NCI-H446 (cell line): ENCODE data around the gene KCTD20.

ENCODE experiments used
- DNase-seq, 2 experiments: peaks; one replicate each; lab custom pipeline; 2025; lab: John Stamatoyannopoulos, UW

The KCTD20 gene

DNA sequence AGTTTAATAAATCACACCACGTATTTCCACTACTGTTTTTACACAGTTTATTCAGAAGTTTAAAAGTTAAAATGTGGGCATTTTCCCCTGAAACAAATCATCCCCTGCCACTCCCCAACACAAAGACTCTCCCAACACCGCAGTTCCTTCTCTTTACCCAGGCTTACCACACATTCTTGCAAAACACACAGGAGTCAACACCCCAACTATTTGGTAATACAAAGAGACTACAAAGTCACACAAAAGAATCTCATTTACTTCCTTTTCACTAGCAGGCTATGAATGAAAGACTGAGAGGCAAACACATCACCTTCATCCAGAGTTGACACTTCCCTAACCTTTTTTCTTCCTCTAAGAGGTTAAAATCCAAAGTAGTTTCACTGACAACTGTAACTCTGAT lies 51.1 kb downstream of the KCTD20 start:
- DNase-seq: no peak

GRCh38 chr6:36495086-36495485 lies 52.3 kb downstream of the KCTD20 start:
- no peak for DNase-seq

- DNase-seq: no peak
These were observed 57.1 kb downstream of the KCTD20 start for GRCh38 chr6:36499918-36500317.

GRCh38 chr6:36501686-36502085 lies 58.9 kb downstream of the KCTD20 start:
- no peak for DNase-seq

DNA sequence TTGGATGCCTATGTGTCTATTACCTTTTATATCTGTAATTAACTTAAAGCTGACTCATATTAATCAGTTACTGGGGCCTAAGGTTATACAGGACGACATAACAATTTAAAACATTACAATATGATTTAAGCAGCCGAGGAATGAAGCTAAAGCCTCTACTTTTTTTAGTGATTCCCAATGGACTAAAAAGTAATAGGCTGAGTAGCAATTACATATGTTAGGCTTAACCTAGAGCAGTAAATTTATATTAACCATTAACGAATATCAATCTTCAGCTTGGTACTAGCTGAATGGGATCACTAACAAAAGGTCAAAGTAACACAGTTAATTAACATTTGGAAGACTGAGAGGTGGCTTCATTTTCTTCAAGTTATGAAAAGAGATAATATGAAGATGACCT lies 61.4 kb downstream of the KCTD20 start:
- no peak for DNase-seq

DNA sequence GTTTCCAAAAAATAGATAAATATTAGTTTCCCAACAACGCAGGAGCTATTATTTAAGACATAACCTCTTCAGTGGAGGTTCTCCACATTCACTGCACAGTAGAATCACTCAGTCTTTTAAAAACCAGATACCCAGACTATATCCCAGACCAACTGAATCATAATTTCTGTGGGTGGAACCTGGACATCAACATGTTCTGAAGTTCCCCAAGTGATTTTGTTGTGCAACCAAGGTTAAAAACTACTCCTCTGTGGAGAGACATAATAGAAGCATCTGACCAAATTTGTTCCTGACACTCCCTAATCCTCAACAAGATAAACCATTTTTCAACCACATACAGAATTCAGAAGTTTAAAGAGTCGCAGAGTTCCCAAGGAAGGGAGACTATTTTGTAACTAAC lies 62.2 kb downstream of the KCTD20 start:
- DNase-seq: no peak

GRCh38 chr6:36505744-36506534 lies 63.1 kb downstream of the KCTD20 start:
- DNase-seq: no peak

- no peak for DNase-seq
These were observed 63.8 kb downstream of the KCTD20 start for GRCh38 chr6:36506611-36507010.

- no peak for DNase-seq
These were observed 65.7 kb downstream of the KCTD20 start for GRCh38 chr6:36508532-36508931.

DNA sequence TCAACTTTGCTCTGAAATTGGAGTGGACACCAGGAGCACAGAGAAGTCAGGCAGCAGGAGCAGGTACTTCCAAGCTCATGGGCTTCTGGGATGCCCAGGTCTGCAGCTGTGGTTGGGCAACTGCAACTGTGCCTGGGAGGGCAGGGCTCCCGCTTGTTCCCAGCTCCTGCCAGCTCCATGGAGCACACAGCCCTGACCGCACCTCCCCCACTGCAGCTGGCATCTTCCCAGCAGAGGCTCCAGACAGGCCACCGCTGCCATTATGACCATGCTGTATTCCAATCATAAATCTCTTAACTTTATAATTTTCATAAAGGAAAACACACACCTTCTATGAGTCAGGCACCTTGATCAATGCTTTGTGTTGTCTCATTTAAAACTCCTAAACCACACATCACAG lies 67.6 kb downstream of the KCTD20 start:
- no peak for DNase-seq

GRCh38 chr6:36514554-36515456 lies 72.0 kb downstream of the KCTD20 start:
- no peak for DNase-seq

DNA sequence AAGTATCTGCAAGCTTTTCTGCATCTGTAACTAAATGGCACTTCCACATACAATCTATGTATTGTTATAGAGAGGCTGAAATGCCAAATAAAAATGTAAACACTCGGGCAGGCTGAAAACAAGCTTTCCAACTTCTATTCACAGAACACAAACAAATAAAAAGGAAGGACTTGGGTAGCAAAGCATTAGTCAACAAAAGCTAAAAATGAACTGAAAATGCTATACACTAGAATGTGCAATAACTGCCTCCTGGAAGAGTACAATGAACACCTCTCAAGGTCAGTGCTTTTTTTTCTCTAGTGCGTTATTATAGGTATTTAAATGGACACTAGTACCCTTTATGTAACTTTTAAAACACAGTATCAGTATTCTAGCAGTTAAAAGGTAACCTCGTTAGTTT lies 73.0 kb downstream of the KCTD20 start:
- no peak for DNase-seq

- no peak for DNase-seq
These were observed 73.8 kb downstream of the KCTD20 start for GRCh38 chr6:36516559-36516958.

DNA sequence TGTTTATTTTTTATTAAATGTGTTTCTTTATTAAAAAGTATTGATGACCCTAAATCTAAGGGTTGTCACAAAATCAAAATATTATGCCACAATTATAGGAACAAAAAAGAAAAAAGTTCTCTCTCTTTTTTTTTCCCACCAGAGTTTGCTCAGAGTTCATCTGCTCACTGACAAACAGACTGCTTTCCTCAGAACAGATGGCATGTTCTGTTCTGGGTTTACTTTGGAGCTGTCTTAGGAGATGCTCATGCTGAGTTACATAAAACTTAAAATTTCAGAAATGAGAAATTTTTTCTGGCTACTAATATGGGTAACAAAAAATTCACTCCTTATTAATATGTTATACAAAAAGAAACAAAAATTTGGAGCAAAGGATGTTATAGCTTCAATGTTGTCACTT lies 74.2 kb downstream of the KCTD20 start:
- no peak for DNase-seq

- no peak for DNase-seq
These were observed 74.6 kb downstream of the KCTD20 start for GRCh38 chr6:36517408-36517807.

DNA sequence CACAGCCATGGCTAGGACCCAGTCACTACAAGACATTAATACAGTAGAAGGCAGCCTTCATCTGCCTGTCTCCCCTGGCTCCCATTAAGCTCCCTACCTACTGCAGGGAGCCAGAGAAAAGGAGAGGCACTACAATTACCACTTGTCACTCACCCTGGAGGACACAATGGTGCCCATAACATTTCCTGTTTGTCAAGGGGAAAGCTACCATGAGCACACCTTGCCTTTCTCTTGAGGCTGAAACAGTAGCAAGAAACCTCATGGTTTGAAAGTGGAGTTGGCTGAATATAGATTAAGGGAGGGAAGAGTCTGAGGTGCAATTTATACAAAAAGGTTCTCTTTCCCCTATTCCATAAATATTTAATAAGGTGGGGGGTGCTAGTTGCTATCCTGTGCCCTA lies 76.6 kb downstream of the KCTD20 start:
- no peak for DNase-seq

- no peak for DNase-seq
These were observed 80.7 kb downstream of the KCTD20 start for GRCh38 chr6:36523451-36523850.

DNA sequence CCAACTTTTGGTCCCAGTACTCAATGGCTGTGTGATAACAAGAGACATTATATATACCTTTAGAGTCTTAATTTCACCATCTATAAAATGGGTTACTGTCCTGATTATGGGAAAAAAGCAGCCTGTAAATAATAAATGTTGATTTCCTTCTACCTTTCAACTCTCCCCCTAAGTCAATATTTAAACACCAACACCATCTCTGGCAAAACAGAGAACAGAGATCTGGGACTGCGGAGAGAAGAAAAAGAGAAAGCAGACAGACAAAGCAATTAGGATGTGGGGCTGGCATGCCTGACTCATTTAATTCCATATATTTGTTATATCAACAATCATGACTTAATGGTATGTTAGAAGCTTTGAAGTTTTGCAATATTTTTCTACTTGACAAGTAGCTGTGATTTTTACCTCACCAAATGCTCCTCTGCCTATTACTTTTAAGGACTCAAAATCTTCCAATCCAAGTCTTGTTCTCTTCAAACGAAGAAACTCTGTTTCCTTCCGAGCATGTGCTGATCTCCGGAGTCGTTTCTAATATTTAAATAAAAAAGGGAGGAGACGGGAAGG lies 81.2 kb downstream of the KCTD20 start:
- DNase-seq: no peak

GRCh38 chr6:36524871-36525270 lies 82.1 kb downstream of the KCTD20 start:
- no peak for DNase-seq

DNA sequence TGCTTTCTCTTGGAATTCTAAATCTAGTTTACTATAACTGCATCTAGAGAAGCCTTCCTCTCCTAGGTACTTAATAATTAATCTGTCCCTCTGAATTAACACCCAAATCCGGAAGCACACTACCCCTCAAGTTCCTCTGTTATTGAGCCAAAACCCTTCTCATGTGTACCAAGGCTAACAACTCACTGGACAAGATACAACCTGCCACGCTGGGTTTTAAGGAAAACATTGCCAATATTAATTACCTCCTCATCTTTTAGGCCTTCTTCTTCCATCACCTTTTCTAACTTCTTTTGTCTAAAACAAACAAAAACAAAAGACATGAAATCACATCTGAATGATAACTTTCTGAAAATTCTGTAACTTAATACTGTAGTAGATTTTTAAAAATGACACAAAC lies 82.5 kb downstream of the KCTD20 start:
- DNase-seq: no peak

- no peak for DNase-seq
These were observed 83.3 kb downstream of the KCTD20 start for GRCh38 chr6:36526066-36526465.

DNA sequence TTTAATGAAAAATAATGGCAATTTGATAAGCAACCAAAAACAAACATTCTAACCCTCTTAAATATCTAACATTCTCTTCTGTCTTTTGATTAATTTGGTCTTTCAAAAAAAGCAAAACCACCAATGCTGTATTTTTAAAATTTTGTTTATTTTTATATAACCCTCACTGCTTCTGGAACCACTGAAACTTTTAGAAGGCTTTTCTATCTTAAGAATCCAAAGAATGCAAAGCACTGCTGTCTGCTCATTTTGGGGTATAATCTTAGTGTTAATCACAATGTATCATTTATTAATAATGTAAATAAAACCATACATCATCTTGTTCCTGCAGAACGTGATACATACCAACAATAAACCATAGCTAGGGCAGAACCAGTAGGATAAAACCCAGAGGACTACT lies 90.5 kb downstream of the KCTD20 start:
- DNase-seq: no peak
